ENCODE data around the gene SEPTIN5. TPM values are rescaled to one million over a fixed set of nuclear protein-coding genes. Genes with fewer than 3 reads are reported as not detected.

SEPTIN5 gene
- total RNA-seq, 1 donor from 2014 or later: 26.7 TPM

DNA sequence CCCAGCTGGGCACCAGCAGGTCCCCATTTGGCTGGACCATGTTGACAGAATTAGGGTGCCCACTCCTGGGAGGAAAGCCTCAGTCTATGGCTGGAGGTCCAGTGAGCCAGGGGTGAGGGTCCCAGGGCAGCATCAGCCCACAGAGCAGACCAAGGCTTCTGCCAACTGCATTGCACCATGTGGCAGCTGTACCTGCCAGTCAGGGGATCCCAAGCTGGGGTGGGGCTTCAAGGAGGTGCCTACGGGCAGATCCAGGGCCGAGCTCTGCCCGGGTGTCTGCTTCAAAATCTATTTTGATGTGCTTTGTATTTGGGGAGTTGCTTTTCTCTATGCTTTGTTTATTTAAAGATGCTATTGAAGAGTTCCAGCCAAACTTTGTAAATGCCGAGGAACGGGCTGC is 19.5 kb downstream of the SEPTIN5 start:
- DNase-seq (ENCODE audit: low spot score): no peak

DNA sequence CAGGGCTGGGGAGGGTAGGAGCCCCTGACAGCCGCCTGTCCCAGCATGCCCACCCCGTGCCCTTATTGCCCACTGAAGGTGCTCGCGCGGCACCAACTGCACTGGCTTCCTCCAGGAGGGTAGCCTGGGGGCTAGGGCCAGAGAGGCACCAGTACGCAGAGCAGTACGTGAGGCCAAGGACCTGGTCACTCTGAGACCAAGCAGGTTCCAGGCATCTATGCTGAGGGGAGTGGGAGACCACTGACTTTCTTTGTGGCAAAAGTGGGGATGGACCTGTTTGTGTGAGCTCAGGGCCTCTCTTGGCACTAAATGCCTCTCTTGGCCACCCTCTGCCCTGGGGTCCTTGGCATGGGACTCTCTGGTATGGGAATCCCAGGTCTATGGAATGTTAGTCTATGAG is 19.9 kb downstream of the SEPTIN5 start:
- no peak for DNase-seq (ENCODE audit: low spot score)

DNA sequence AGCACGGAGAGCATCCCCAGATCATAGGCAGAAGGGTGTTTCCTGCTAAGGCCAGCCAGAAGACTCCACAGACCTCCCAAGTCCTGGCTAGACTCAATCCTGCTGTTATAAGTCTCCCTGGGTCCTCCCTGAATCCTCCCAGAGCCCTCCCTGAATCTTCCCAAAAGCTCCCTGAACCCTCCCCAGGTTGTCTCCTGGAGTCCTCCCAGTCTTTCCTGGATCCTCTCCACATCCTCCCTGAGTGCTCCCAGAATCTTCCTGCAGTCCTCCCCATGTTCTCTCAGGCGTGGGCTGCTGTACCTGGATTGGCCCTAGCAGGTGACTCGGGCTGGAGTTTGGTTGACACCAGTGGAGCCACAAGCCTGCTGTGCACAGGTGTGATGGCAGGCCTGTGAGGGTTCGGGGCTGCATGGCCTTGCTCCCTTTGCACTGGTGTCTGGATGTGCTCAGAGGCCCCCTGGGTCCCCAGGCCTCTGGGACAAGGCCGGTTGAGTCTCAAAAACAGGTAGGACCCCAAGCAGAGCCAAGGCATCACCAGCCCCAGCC is 20.6 kb downstream of the SEPTIN5 start:
- no peak for DNase-seq (ENCODE audit: low spot score)

DNA sequence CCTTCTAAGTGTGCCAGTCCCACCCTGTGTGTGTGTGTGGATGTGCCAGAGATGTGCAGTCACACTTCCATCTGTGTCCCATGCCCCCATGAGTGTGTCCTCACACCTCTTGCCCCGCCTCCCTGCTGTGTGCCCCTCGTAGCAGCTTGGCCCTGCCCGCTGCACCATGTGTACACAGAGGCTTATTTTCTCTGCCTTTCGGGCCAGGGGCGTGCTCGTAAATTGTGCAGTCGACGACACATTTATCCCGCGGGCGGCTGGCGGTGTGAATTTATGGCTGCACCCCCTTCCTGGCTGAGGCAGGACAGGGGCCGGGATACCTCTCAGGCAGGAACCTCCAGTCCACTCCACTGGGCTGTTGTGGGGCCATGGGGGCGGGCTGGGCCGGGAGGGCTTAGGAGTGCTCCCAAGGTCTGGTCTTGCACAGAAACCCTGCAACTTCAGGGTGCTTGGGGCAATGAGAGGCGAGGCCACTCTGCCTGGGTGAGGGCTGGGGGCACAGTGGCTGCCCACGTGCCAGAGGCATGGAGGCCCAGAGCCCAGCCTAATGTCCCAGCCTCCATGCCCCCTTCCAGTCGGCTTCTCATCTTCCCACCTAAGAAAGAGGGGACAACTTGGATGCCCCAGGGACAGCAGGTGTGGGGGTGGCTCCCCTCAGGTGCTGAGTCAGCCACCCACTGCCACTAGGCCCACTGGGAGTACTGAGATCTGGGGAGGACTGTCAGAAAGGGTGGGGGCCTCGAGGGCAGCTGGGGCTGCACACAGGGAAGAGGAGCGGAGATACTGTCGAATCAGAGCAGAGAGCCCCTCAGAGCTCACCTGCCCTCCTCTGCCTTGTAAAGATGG is 21.6 kb downstream of the SEPTIN5 start:
- DNase-seq (ENCODE audit: low spot score): no peak

DNA sequence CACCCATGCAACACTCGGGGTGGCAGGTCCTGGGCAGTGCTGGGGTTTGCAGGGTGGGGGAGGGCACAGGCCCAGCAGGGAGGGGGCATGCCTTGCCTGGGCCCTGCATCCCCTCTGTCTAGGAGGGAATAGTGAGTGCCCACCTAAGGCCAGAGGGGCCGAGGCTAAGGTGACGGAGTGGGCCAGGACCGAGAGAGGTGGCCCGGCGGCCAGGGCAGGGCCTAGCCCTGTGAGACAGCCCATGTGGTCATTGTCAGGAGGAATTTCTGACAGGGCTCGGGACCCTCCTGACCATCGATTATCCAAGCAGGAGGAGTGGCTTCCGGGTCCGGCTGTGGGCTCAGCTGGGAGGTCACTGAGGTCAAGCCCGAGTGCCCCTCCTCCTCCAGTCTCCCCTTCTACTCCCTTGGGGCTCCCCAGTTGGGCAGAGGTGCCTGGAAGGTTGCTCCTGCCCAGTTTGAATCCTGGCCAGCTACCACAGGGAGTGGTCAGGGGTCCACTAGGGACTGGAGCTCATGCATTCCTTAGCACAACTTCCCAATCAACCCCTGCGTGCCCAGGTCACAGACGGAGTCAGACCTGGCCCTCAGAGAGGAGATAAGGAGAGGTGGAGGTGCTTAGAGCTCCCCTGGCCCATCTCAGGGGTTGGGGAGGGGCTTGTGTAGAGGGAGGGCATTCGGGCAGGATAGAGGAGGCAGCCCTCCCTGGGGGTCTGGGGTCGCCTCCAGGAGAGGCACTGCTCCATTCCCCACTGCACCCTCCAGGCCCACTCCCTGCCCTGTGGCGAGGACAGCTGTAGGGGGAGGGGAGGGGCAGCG is 23.8 kb downstream of the SEPTIN5 start:
- no peak for DNase-seq (ENCODE audit: low spot score)

DNA sequence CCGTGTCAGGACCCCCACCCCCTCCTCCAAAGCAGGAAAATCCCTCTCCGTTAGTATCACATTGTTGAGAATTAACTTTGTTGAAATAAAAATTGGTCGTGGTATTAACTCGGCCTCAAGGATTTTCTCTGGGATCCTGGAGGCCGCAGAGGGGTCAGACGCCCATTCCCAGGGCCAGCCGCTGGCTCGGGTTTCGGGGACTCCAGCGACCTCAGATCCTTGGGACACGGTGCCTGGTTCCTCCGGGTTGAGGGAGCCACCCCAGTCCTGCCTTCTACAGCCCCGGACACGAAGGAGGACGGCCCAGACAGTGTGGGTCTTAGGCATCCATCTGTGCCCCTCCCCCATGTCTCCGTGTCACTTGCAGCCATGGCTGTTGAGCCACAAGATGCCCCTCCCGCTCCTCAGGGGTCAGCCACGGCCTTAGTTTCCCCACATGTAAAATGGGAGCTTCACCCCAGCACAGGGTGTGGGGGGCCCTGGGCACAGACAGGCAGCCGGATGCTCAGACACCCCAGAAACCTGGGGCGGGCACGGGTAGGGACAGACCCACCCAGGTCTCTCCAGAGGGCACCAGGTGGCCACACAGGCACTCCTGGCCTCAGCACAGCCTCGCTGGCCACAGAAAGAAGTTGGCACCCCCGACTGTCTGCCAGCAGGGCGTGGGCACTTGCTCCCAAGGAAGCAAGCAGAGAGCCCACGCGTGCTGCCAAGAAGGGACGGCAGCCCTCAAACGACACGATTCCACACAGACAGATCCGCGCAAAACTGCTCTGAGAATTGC is 24.6 kb downstream of the SEPTIN5 start:
- DNase-seq (ENCODE audit: low spot score): no peak

DNA sequence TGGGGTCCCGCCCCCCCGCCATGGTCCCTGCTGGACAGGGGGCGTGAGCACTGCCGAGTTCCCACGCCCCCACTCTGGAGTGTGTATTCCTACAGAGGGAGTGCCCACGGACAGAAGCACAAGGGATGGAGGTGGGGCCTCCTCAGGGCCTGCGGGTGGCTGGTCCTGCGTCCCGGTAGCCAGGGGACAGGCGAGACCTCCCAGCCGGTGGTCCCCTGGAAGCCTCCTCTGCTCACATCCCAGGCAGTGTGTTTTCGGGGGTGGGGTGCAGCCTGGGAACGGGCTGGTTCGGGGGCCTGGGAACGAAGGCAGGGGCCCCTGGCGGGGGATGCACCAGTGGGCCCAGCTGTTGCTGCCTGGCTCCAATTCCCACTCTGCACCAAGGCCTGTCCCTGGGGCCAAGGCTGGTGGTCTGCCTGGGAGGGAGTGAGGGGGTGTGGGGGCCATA is 25.2 kb downstream of the SEPTIN5 start:
- no peak for DNase-seq (ENCODE audit: low spot score)

DNA sequence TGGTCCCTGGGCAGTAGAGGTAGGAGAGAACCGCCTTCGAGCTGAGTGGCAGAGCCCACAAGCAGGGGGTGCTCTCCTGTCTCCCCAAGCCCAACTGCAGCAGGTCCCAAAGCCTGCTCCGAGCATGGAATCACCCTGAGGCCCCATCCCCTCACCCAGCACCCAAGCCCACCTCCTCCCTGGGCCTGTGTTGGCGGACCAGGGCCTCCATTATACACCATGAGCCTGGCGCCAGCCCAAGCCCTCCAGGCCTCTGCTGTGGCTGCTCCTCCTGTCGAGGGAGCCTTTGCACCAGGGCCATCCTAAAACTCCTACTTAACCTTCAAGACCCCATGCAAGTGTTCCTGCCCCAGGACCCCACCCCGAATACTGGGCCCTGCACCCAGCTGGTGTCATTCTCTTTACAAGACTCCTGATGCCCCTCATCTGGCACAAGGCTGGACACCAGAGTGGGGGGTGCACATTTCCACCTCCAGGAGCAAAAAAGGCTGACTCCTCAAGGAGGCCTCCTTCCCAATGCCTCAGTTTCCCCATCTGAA is 25.7 kb downstream of the SEPTIN5 start:
- no peak for DNase-seq (ENCODE audit: low spot score)

DNA sequence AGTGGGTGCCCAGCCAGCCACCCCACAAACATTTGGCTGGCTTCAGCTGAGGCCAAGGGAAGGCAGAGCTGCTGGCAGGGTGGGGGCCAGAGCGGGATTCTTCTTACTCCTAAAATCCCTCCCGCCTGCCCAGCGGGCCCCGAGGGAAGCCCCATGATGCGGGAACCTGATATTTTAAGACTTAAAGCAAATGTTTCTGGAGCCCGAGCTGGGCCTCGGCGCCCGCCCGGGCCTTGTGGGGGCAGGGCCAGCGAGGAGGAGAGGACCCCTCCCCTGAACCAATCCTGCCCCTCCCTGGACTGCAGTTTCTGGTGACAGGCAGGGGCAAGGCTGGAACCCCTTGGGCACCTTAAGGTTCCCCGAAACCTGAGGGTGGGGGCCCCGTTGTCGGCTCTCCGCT is 26.3 kb downstream of the SEPTIN5 start:
- no peak for DNase-seq (ENCODE audit: low spot score)

DNA sequence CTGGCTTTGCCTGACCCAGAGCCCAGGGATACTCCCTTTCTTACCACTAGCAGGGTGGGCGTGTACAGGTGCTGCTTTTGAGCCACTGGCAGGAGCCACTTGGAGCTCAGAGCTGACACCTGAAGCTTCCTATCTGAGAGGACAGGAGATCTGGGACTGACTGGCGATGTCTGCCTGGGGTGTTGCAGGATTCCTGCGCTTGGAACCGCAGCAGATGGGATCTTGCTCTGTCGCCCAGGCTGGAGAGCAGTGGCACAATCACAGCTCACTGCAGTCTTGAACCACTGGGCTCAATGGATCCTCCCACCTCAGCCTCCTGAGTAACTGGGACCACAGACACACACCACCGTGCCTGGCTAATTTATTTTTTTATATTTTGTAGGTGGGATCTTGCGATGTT is 26.8 kb downstream of the SEPTIN5 start:
- DNase-seq (ENCODE audit: low spot score): no peak

DNA sequence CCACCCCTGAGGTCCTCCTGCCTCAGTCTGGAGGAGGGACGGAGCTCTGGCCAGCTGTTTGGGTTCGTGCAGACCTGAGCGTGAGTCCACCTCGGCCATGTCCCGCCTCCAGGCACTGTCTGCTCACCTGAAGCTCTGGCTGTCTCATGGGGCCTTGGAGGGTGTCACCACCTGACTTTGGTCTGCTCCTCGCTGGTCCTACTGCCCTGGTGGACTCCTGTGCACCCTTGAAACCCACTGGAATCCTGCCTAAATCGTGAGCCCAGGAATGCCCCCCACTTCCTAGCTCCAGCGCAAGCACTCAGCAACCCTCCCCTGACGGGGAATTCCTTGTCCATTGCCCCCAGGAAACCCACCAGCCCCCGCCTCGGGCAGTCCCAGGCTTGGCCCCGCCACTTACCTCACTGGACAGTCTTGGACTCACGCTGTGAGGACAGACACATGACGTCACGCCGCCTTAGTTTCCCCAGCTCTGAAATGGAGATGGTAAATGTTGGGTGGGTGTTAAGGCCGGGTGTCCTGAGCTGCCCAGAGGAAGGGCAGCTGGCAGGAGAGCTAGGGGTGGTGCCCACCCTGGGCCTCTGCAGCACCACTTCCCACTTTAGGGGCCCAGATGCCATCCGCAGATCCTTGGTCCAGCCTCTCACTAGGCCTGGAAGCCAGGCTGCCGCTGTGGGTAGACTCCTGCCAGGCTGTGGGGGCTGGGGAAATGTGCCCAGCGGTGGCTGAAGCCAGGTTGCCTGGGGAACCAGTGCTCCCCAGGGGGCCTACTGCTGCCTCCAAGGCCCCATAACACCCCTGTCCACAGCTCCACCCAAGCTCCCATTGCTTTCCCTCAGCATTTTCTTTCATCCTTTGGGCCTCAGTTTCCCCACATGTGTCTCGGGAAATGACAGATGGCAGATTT is 28.1 kb downstream of the SEPTIN5 start:
- no peak for DNase-seq (ENCODE audit: low spot score)

DNA sequence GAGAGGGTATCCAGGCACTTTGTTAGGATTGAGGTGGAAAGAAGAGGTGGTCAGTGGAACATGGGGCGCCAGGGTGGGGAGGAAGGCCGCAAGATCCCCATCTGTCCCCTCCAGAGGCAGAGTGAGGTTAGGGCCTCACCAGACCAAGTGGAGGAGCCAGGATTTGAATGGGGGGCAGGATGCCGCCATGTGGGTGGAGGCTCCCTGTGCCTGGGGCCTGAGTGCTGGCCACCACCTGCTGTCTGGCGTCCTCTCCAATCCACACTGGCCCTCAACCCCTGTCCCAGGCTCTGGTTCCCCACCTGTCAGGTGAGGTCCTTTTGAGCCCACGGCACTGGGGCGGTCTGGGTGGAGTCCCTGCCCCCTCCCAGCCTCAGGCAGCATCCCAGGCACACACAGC is 28.8 kb downstream of the SEPTIN5 start:
- no peak for DNase-seq (ENCODE audit: low spot score)

DNA sequence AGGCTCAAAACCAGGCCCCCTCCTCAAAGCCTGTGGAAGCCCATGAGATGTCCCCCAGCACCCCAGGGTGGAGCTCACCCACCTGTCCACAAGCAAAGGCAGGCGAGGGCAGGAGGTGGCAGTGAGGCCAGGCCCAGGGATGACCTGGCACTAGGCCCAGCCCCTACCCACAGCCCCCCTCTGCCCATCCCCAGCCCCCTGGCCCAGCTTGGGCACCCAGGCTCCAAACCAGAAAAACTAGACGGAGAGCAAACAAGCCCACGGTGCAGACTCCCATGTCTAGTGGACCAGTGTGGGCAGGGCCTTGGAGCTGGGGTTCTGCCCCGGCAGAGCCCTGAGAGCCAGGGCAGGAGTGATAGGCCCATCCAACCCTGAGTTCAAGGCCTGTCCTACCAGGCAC is 29.3 kb downstream of the SEPTIN5 start:
- DNase-seq (ENCODE audit: low spot score): no peak

DNA sequence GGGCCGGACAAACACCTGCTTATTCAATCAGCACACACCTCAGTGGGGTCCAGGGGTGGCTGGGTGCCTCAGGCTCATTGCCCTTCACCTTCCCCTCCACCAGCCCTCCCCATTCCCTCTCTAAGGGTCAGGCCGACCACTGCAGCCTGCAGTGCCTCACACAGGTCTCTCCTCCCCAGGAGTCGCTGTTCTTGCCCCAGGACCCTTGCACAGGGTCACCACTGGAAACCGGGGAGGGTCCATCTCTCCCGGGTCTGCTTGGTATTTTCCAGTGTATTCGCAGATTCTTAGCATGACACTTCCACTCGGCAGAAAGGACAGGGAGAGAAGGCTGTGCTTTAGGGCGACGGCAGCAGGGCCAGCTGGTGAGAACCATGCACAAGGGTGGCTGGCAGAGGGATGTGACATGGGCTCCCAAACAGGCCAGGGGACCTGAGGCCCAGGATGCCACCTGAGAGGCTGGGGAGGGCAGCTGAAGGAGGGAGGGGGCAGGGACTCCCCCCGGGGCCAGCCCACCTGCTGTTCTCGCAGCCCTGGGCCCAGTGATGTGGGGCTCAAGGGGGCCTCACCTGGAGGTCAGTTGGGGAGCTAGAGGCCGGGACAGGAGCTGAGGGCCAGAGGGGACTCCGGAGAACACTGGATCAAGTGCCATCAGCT is 30.2 kb downstream of the SEPTIN5 start:
- DNase-seq (ENCODE audit: low spot score): no peak

DNA sequence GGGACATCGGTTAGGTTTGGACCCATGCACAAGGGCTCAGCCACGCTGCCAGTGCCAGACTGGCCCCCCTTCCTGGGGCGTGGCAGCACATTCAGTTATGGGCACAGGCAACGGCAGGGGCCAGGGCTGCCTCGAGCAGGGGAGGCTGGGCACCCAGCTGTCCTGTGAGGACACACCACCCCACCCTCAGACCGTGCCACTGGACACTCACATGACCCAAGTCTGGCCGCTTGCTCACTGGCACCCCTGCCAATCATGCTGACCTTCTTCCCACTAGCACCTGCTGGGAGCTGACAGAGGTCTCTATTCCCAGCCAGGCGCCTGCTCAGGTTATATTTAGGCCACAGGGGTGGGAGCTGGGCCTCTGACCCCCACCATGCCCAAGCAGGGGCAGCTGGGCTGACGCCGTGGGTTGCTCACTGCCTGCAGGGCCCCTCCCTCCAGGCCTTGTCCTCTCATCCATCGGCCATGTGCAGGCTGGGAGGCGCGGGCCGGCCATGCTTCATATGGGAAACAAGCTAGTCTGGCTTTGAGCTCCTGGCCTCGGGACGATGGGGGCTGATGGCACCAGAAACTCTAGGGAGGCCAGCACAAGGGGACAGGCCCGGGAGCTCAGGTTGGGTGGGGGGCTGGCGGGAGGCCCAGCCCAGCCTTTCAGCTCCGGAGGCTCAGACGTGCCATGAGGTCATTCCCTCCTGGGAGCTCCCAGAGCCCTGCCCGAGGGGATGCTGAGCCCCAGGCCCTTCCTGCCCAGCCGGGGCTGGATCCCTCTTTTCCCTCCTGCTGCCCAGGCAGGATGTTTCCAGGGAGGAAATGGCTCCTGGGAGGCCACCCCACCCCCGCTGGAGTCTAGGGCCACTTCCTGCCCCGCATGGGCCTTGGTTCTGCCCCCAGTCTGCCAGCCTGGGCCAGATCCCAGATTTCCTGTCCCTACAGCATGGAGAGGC is 31.1 kb downstream of the SEPTIN5 start:
- no peak for DNase-seq (ENCODE audit: low spot score)

DNA sequence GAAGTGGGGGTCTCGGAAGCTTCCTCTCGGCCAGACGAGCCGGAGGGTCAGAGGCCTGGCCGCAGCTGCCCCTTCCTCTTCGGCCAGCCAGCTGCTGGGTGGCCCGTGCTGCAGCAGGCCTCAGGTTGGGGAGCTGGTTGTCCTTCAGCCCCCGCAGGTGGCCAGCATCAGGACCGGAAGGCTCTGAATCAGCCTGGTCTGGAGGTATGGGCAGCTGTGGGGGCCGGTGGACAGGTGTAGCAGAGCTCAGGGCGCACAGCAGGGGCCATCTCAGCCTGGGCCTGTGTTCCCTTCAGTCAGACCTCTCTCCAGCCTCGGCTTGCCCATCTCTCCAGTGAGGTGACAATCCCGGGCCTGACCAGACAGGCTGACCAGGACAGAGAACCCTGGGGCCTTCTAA is 32.4 kb downstream of the SEPTIN5 start:
- DNase-seq (ENCODE audit: low spot score): no peak

DNA sequence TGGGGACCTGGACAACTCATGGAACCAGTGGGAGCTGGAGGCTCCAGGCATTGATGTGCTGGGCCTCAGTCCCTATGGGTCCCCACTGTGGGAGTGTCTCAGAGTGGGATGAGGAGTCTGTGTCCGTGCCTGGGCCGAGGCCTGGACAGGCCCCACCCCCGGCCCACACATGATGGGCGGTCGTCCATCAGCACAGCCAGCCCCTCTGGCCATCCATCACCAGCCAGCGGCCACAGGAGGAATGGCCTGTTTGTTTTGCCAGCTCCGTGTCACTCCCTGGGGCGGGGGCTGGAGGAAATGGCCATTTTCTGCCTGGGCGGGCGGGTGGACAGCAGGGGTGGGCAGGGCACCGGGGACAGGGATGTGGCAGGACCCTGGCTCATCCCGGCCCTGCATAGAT is 33.2 kb downstream of the SEPTIN5 start:
- no peak for DNase-seq (ENCODE audit: low spot score)

DNA sequence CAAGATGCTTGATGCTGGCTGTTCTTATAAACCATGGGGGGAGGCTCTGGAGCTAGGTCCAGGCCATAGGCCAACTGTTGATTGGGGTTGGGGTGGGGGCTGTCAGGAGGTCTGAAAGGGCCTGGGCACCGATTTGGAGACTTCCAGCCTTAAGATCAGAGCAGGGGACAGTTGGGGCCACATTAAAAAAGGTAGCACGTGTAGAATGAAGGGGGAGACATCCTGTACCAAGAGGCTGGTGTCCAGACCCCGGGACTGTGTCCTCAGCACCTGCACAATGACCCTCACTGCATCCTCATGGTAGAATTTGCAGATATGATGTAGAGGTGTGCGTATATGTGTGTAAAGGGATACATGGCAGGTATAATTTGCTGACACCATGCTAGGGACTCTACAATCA is 33.8 kb downstream of the SEPTIN5 start:
- DNase-seq (ENCODE audit: low spot score): no peak

Measured in ureter (tissue), 1 donor.